Mucosa of descending colon (tissue), 3 donors: ENCODE measurements around the gene TMEM126A. TPM values are rescaled to one million over a fixed set of nuclear protein-coding genes. Genes with fewer than 3 reads are reported as not detected.
"Not testable (repeated sequence)": the region's sequence is repeated elsewhere in the genome, so short reads cannot be mapped to it uniquely, and the experiment has no call there.

Experiments
- ATAC-seq: fragments of 200-7000 bp; cut with Tn5 transposase; one replicate; pipeline ENCODE4 v1.9.1; 2020; ENCODE audit warnings: mild to moderate bottlenecking, moderate library complexity
- DNase-seq, 3 donors: peaks; one replicate each; pipeline ENCODE4 v3.0.0-alpha.2; 2020
- H3K36me3 ChIP-seq: fragments of 200-600 bp; one replicate; pipeline ENCODE4 v1.8.0; 2021; ENCODE audit warnings: low read depth, mild to moderate bottlenecking
- H3K4me1 ChIP-seq: fragments of 200-600 bp; one replicate; pipeline ENCODE4 v1.8.0; 2021; ENCODE audit warnings: low read depth, mild to moderate bottlenecking
- H3K4me3 ChIP-seq: fragments of 200-600 bp; one replicate; pipeline ENCODE4 v1.8.0; 2021; ENCODE audit warnings: mild to moderate bottlenecking
- H3K9me3 ChIP-seq: fragments of 200-600 bp; one replicate; pipeline ENCODE4 v1.8.0; 2021; ENCODE audit warnings: mild to moderate bottlenecking
- intact Hi-C, 2 donors: fragments of 100-400 bp; cut with DNase I in 1 of 2; cut with micrococcal nuclease in 1 of 2; formaldehyde crosslinking; loops; one replicate each; pipeline versions ENCODE4 v1.11.0 to v1.11.1; 2022; cut with DNase I, micrococcal nuclease
- total RNA-seq, 3 donors: library from RNA; stranded (reverse); fragmentation: NEBNext Ultra II Directional in 2 of 3; extraction: Animal tissue kit (Norgen Biotek cat#: 25700) in 2 of 3; gene quantifications; one replicate each; pipeline versions ENCODE4 v1.2.1 to v1.2.4, GENCODE V29; 2021 to 2023
- TF ChIP-seq, protein P1 (sequence below): fragments of 200-600 bp; IDR thresholded peaks from one replicate; pipeline ENCODE4 v1.8.0; 2022; ENCODE audit warnings: antibody characterized with exemption, mild to moderate bottlenecking
- donor health status: DM: no; HTN: no; CAD: no; lungs with moderate emphysema.
- donor health status: DM: no; HTN: no; CAD: no.
- donor health status: DM: no; HTN: yes; CAD: no.

TMEM126A gene
- total RNA-seq, 3 donors from 2014 or later: 18.8 to 25.8 (median 19.4) TPM

GRCh38 chr11:85663753-85664614 is 16.2 kb downstream of the TMEM126A start:
- ATAC-seq (peak; percentile 87), DNase-seq (peak; percentile 89 to 92 (median 90))
- Histone ChIP-seq H3K9me3 (no peaks in the 10 kb centered on the region), H3K4me1 (peaks cover 40% of the 10 kb centered on the region), H3K36me3 (no peaks in the 10 kb centered on the region), H3K4me3 (peak overlapping the region; percentile 56)
- intact Hi-C loops: no loop called here
- TF ChIP-seq, protein P1, sequence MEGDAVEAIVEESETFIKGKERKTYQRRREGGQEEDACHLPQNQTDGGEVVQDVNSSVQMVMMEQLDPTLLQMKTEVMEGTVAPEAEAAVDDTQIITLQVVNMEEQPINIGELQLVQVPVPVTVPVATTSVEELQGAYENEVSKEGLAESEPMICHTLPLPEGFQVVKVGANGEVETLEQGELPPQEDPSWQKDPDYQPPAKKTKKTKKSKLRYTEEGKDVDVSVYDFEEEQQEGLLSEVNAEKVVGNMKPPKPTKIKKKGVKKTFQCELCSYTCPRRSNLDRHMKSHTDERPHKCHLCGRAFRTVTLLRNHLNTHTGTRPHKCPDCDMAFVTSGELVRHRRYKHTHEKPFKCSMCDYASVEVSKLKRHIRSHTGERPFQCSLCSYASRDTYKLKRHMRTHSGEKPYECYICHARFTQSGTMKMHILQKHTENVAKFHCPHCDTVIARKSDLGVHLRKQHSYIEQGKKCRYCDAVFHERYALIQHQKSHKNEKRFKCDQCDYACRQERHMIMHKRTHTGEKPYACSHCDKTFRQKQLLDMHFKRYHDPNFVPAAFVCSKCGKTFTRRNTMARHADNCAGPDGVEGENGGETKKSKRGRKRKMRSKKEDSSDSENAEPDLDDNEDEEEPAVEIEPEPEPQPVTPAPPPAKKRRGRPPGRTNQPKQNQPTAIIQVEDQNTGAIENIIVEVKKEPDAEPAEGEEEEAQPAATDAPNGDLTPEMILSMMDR: peak; percentile 59

GRCh38 chr11:85664615-85665481 is 17.1 kb downstream of the TMEM126A start, which contains the start of gene CREBZF:
CREBZF (minus strand) TSS chr11:85665129; CDS start chr11:85664875, 254 bp downstream.
- intact Hi-C loops: no loop called here
- Histone ChIP-seq H3K9me3 (no peaks in the 10 kb centered on the region), H3K4me1 (peaks cover 32% of the 10 kb centered on the region), H3K36me3 (no peaks in the 10 kb centered on the region), H3K4me3 (peak within 1 kb of the TSS; percentile 56)
- ATAC-seq (peak; percentile 94), DNase-seq (peak; percentile 95 to 96 (median 96))
- TF ChIP-seq, protein P1: no peak

- Histone ChIP-seq H3K36me3 (no peaks in the 10 kb centered on the region), H3K4me1 (peaks cover 27% of the 10 kb centered on the region), H3K4me3 (no peak overlapping the region), H3K9me3 (no peaks in the 10 kb centered on the region)
- intact Hi-C loops: no loop called here
- DNase-seq: no peak
- ATAC-seq: no peak
- TF ChIP-seq, protein P1: no peak
Observed at GRCh38 chr11:85665733-85666132, 18.0 kb downstream of the TMEM126A start.

DNA sequence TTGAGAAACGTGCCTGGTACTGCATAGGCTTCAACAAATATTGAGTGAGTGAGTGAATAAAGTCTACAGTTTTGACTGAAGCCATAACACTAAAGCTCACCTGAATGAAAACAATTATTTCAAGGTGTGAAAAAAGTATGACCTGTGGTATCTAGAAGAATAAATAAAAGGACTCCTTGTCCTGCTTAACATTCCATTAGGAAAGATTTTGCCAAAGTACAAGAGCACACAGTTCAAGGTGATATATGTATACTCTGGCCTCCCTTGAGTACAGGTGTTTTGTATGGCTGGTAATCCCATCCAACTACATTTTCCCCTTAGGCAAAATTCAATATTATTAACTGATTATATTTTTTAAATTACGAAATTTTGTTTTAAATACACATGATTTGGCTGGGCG is 18.9 kb downstream of the TMEM126A start:
- DNase-seq: no peak

DNA sequence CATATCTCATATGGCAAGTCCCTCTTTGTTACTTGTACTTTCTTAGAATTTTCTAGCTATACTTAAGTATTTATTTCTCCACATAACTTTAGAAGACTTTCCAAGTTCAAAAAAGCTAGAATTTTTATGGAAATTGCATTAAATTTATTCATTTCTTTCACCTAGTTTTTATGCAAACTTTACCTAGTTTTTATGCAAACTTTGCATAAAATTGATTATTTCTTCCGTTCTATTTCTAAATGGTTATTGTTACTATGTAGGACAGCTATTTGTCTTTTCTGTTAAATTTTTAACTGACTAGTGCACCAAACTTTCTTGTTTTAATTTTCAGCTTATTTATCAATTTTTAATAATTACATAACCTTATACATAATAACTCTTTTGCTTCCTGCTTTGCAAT is 20.4 kb downstream of the TMEM126A start:
- Histone ChIP-seq H3K4me3 (no peak overlapping the region), H3K36me3 (no peaks in the 10 kb centered on the region), H3K9me3 (no peaks in the 10 kb centered on the region), H3K4me1 (peaks cover 9% of the 10 kb centered on the region)
- TF ChIP-seq, protein P1: no peak
- intact Hi-C loops: no loop called here
- ATAC-seq: no peak
- no peak for DNase-seq

More for the DNA sequence above, 18.9 kb downstream of the TMEM126A start:
- Histone ChIP-seq H3K36me3 (no peaks in the 10 kb centered on the region), H3K9me3 (no peaks in the 10 kb centered on the region), H3K4me3 (no peak overlapping the region), H3K4me1 (peaks cover 18% of the 10 kb centered on the region)
- ATAC-seq: no peak
- TF ChIP-seq, protein P1: no peak
- intact Hi-C loops: no loop called here

DNA sequence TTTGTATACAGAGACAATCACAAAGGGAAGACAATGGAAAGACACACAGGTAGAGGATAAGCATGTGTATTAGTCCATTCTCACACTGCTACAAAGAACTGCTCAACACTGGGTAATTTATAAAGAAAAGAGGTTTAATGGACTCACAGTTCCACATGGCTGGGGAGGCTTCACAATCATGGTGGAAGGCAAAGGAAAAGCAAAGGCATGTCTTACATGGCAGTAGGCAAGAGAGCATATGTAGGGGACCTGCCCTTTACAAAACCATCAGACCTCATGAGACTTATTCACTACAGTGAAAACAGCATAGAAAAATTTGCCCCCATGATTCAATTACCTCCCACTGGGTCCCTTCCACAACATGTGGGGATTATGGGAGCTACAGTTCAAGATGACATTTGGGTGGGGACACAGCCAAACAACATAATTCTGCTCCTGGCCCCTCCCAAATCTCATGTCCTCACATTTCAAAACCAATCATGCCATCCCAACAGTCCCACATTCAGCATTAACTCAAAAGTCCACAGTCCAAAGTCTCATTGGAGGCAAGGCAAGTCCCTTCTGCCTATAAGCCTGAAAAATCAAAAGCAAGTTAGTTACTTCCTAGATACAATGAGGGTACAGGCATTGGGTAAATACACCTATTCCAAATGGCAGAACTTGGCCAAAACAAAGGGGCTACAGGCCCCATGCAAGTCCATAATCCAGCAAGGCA is 23.3 kb downstream of the TMEM126A start:
- H3K4me1 ChIP-seq, H3K9me3 ChIP-seq, H3K4me3 ChIP-seq, H3K36me3 ChIP-seq, intact Hi-C loops: not testable (repeated sequence)
- peak in 1 of 3 donors; percentile 20 for DNase-seq
- peak; percentile 42 for ATAC-seq
